GM23248 (cell line): ENCODE measurements around the gene UNC5C. TPM values are rescaled to one million over a fixed set of nuclear protein-coding genes. Genes with fewer than 3 reads are reported as not detected.

Experiments
- DNase-seq: peaks from one replicate; pipeline ENCODE4 v3.0.0-alpha.2; 2015
- H2AFZ ChIP-seq: fragments of 200-600 bp; sonication (generic); 2 replicates; pipeline ENCODE4 v1.6.1; 2016; ENCODE audit warnings: antibody characterized with exemption
- H3F3A ChIP-seq: fragments of 200-600 bp; sonication (generic); 2 replicates; pipeline ENCODE4 v1.6.1; 2016; ENCODE audit warnings: mild to moderate bottlenecking, antibody characterized with exemption, mixed run types; ENCODE audit not compliant: insufficient read depth
- H3K27ac ChIP-seq: fragments of 200-600 bp; sonication (generic); 2 replicates; pipeline ENCODE4 v1.5.1; 2016; ENCODE audit warnings: mild to moderate bottlenecking
- H3K27me3 ChIP-seq: fragments of 200-600 bp; sonication (generic); replicated peaks from 2 replicates; pipeline ENCODE4 v1.6.1; 2016; ENCODE audit warnings: mild to moderate bottlenecking; ENCODE audit not compliant: insufficient read depth
- H3K36me3 ChIP-seq: fragments of 200-600 bp; sonication (generic); 2 replicates; pipeline ENCODE4 v1.6.1; 2016; ENCODE audit warnings: low read depth, mild to moderate bottlenecking
- H3K4me1 ChIP-seq: fragments of 200-600 bp; sonication (generic); 2 replicates; pipeline ENCODE4 v1.6.1; 2016; ENCODE audit warnings: mild to moderate bottlenecking; ENCODE audit not compliant: insufficient read depth
- H3K4me2 ChIP-seq: fragments of 200-600 bp; sonication (generic); one replicate; pipeline ENCODE4 v1.6.1; 2016; ENCODE audit warnings: mild to moderate bottlenecking; ENCODE audit not compliant: unreplicated experiment
- H3K4me3 ChIP-seq: fragments of 200-600 bp; sonication (generic); 2 replicates; pipeline ENCODE4 v1.5.1; 2016; ENCODE audit warnings: mild to moderate bottlenecking
- H3K79me2 ChIP-seq: fragments of 200-600 bp; sonication (generic); 2 replicates; pipeline ENCODE4 v1.6.1; 2016; ENCODE audit warnings: mild to moderate bottlenecking; ENCODE audit not compliant: insufficient read depth
- H3K9ac ChIP-seq: fragments of 200-600 bp; sonication (generic); 2 replicates; pipeline ENCODE4 v1.6.1; 2016; ENCODE audit warnings: mild to moderate bottlenecking
- H3K9me2 ChIP-seq: fragments of 200-600 bp; sonication (generic); 2 replicates; pipeline ENCODE4 v1.6.1; 2016; ENCODE audit warnings: mixed run types, mild to moderate bottlenecking, moderate library complexity; ENCODE audit not compliant: insufficient read depth
- H3K9me3 ChIP-seq: fragments of 200-600 bp; sonication (generic); one replicate; pipeline ENCODE4 v1.6.1; 2017; ENCODE audit warnings: low read depth
- H4K20me1 ChIP-seq: fragments of 200-600 bp; sonication (generic); 2 replicates; pipeline ENCODE4 v1.6.0; 2016; ENCODE audit not compliant: insufficient read depth
- EZH2 ChIP-seq: fragments of 200-600 bp; sonication (generic); IDR thresholded peaks from 2 replicates; pipeline ENCODE4 v1.6.1; 2018; ENCODE audit warnings: antibody characterized with exemption, mild to moderate bottlenecking; ENCODE audit not compliant: insufficient read depth, poor library complexity, severe bottlenecking
- EZH2phosphoT487 ChIP-seq: fragments of 200-600 bp; sonication (generic); IDR thresholded peaks from 2 replicates; pipeline ENCODE4 v1.6.1; 2018; ENCODE audit warnings: antibody characterized with exemption, moderate library complexity, mild to moderate bottlenecking, low read depth; ENCODE audit not compliant: insufficient read depth
- WGBS, 2 experiments: methylation state at CpG; one replicate each; pipeline ENCODE4 v1.1.6; 2015 to 2017; ENCODE audit warnings: low lambda C conversion rate in 2 of 2, low coverage in 1 of 2; ENCODE audit errors: missing lambda C conversion rate in 2 of 2; 5-methylcytosine and 5-hydroxymethylcytosine counted together
- in situ Hi-C: fragments of 300-500 bp; cut with MboI; formaldehyde crosslinking; loops from 2 replicates; pipeline ENCODE4 v1.15.0; 2020
- polyA plus RNA-seq: library from polyadenylated mRNA; unstranded; fragments of >200 nt; fragmentation: Nextera tagmentation; extraction: Ambion mirVana; gene quantifications from 2 replicates; pipeline ENCODE4 v1.2.1, GENCODE V29; 2016
- total RNA-seq: library from RNA; depleted of rRNA; stranded (reverse); fragments of >200 nt; shearing (Covaris generic); gene quantifications from 2 replicates; pipeline ENCODE4 v1.2.3, GENCODE V29; 2014

UNC5C gene
- total and polyA plus RNA-seq, 2 experiments from 2014 or later, result not detected

DNA sequence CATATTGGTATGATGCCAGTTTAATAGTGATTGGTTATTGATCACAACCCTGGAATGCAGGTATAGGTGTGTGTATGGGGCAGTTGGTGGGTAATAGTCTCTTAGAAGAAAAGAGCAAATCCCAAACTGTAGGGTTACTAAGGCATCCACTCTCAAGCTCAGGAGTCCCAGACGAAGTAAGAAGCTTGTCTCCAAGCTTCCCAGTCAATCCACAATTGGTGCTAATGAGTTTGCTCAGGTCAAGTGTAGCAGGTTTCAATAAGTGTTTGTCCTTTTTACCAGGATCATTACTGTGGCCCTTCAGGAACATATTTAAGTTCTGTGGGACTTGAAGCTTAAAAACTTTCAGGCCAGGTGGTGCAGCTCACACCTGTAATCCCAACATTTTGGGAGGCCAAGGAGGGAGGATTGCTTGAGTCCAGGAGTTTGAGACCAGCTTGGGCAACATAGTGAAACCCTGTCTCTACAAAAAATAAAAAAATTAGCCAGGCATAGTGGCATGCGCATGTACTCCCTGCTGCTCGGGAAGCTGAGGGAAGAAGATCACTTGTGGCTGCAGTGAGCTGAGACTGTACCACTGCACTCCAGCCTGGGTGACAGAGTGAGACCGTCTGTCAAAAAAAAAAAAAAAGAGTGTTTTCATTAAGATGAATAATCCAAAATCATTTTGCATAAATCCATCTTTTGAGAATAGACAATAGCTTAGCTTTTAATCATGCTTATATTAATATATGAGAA, 166.8 kb downstream of the UNC5C start:
- in situ Hi-C loops, result no loop called here
- DNase-seq, result no peak
- 27 to 32% methylated on average over 4 of the region's 4 CpGs for WGBS, 2 experiments
- TF ChIP-seq EZH2phosphoT487 (no peak), EZH2 (no peak)
- Histone ChIP-seq H4K20me1 (no peaks in the 10 kb centered on the region), H2AFZ (no peak overlapping the region), H3K4me3 (no peak overlapping the region), H3F3A (no peaks in the 10 kb centered on the region), H3K27ac (no peak overlapping the region), H3K36me3 (no peaks in the 10 kb centered on the region), H3K9me3 (no peaks in the 10 kb centered on the region), H3K79me2 (no peaks in the 10 kb centered on the region), H3K27me3 (no peaks in the 10 kb centered on the region), H3K9ac (no peak overlapping the region), H3K4me2 (no peak overlapping the region), H3K9me2 (no peaks in the 10 kb centered on the region), H3K4me1 (no peaks in the 10 kb centered on the region)

DNA sequence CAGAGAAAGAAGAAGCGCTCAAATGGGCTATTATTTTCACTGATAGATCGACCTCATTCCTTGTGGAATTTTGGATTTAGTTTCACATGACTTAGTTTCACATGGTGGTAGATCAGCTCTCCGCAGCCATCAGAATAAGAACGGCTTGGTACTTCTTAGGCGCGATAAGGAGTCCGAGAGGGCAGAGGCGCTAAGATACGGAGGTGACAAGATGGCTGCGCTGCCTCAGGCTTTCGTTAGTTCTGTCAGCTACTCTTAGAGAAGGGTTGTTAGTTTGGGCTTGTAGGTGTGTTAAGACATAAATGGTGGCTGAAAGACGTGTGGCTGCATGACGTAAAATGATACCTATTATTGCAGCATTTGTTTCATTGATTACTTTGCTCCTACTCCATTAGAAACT, 169.1 kb downstream of the UNC5C start:
- WGBS, 2 experiments, result 60 to 64% methylated on average over 13 of the region's 13 CpGs
- Histone ChIP-seq H3K9me3 (no peaks in the 10 kb centered on the region), H3K9me2 (no peaks in the 10 kb centered on the region), H3K4me2 (no peak overlapping the region), H3K36me3 (no peaks in the 10 kb centered on the region), H3K79me2 (no peaks in the 10 kb centered on the region), H3K9ac (no peak overlapping the region), H3K4me1 (no peaks in the 10 kb centered on the region), H4K20me1 (no peaks in the 10 kb centered on the region), H3K27me3 (no peaks in the 10 kb centered on the region), H2AFZ (no peak overlapping the region), H3K4me3 (no peak overlapping the region), H3F3A (no peaks in the 10 kb centered on the region), H3K27ac (no peak overlapping the region)
- in situ Hi-C loops, result no loop called here
- TF ChIP-seq EZH2phosphoT487, result no peak
- no peak for TF ChIP-seq EZH2
- no peak for DNase-seq

DNA sequence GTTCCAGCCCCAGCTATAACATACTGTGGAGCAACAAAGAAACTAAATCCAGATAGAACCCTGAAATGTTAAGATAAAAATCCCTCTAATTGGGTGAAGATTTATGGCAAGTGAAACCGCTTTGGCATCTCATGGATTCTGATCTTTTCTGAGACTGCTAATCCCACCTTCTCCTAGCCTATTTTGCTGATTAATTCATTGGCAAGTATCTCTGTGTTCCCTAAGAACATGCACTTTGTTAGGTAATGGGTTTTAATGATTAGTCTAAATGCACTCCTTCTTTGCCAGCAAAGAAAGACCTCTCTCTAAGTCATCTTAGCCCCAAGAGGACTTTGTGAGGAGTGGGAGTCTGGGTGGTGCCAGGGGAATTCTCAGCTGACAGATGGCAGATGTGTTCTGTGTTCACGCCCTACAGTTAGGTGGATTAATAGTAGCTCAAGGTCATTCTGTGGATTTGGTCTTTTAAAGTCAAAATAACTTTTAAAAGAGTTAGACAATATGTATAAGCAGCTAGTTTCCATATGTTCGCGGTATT, 171.3 kb downstream of the UNC5C start:
- Histone ChIP-seq H3K4me1 (no peaks in the 10 kb centered on the region), H3K9ac (no peak overlapping the region), H3K4me3 (no peak overlapping the region), H3K9me3 (no peaks in the 10 kb centered on the region), H3K36me3 (no peaks in the 10 kb centered on the region), H4K20me1 (no peaks in the 10 kb centered on the region), H3K79me2 (no peaks in the 10 kb centered on the region), H3K4me2 (no peak overlapping the region), H2AFZ (no peak overlapping the region), H3K9me2 (no peaks in the 10 kb centered on the region), H3F3A (no peaks in the 10 kb centered on the region), H3K27ac (no peak overlapping the region), H3K27me3 (no peaks in the 10 kb centered on the region)
- 22 to 25% methylated on average over 4 of the region's 4 CpGs for WGBS, 2 experiments
- in situ Hi-C loops, result no loop called here
- DNase-seq, result no peak
- TF ChIP-seq EZH2 (no peak), EZH2phosphoT487 (no peak)

DNA sequence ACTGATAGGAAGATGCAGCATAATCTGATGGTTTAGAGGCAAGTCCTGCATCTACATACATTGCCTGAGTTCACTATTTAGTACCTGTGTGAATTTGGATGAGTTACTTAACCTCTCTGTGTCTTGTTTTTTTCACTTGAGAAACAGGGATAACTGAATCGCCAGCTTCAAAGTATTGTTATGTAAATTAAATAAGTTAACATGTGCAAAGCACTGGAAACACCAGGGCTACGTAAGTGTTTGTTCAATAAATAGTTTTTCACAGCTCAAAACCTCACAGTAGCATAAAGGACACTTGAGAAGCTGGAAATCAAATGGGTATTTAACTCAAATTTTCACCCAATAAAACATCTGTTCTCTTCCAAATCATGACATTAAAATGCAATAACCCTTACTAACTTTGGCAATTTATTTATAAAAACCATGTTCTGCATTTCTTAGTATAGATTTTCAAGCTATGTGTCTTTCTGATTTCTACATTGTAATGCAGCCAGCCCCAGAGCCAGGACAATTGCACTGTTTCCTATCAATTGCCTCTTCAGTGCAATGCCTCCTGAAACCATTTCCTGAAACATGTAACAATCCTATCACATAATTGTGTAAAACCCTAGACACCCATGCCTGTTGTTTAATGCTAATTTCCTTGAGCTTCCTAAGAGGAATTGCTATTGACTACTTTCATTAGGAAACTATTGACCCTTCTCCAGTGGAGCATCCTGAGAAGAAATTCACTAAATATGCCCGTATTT, 177.1 kb downstream of the UNC5C start:
- no peaks in the 10 kb centered on the region for H3K9me2 ChIP-seq

More for the DNA sequence above, 177.1 kb downstream of the UNC5C start:
- no peak for TF ChIP-seq EZH2phosphoT487
- no peak for TF ChIP-seq EZH2
- in situ Hi-C loops, result no loop called here
- Histone ChIP-seq H2AFZ (no peak overlapping the region), H3K4me1 (no peaks in the 10 kb centered on the region), H3K9me3 (no peaks in the 10 kb centered on the region), H3K79me2 (no peaks in the 10 kb centered on the region), H3F3A (no peaks in the 10 kb centered on the region), H3K36me3 (no peaks in the 10 kb centered on the region), H4K20me1 (no peaks in the 10 kb centered on the region), H3K27me3 (no peaks in the 10 kb centered on the region), H3K4me3 (no peak overlapping the region), H3K27ac (no peak overlapping the region), H3K4me2 (no peak overlapping the region), H3K9ac (no peak overlapping the region)
- no peak for DNase-seq
- WGBS, 2 experiments, result 1 to 3% methylated on average over 3 of the region's 3 CpGs
